CD4-positive, CD25-positive, alpha-beta regulatory T cell (primary cell): ENCODE results near the gene PPP2R3A. TPM values are rescaled to one million over a fixed set of nuclear protein-coding genes. Genes with fewer than 3 reads are reported as not detected.
A peak's percentile ranks its signal among the peaks of the same experiment; 100 is the strongest.

Source experiments
- ATAC-seq, 2 donors: fragments of 150-1000 bp; cut with Tn5 transposase; one replicate each; pipeline ENCODE4 v1.10.0; 2021; ENCODE audit warnings: low read depth in 2 of 2, moderate number of reproducible peaks in 2 of 2, moderate library complexity in 1 of 2
- DNase-seq, 3 donors: peaks; one replicate each; pipeline versions ENCODE4 v3.0.0 to v3.0.0-alpha.2; 2012 to 2022; ENCODE audit warnings: mixed read lengths in 1 of 3
- H3K27ac ChIP-seq: one replicate; pipeline ENCODE4 v1.7.0; 2013; ENCODE audit warnings: mild to moderate bottlenecking, low read length; ENCODE audit not compliant: insufficient read depth, poor library complexity, severe bottlenecking
- H3K27me3 ChIP-seq: one replicate; pipeline ENCODE4 v1.7.0; 2013; ENCODE audit warnings: low read length; ENCODE audit not compliant: control insufficient read depth, insufficient read depth
- H3K36me3 ChIP-seq: one replicate; pipeline ENCODE4 v1.7.0; 2013; ENCODE audit warnings: mild to moderate bottlenecking, low read length, moderate library complexity; ENCODE audit not compliant: control insufficient read depth, insufficient read depth
- H3K4me1 ChIP-seq: 2 replicates; pipeline ENCODE4 v1.7.0; 2013; ENCODE audit warnings: mild to moderate bottlenecking, low read length; ENCODE audit not compliant: insufficient read depth, control insufficient read depth, poor library complexity, severe bottlenecking
- H3K4me3 ChIP-seq: one replicate; pipeline ENCODE4 v1.7.0; 2013; ENCODE audit warnings: low read depth, mild to moderate bottlenecking, low read length, moderate library complexity
- H3K9me3 ChIP-seq, 2 experiments: 1 replicate in 1 of 2; 2 replicates in 1 of 2; pipeline ENCODE4 v1.7.0; 2013; ENCODE audit warnings: low read length in 2 of 2, mild to moderate bottlenecking in 1 of 2, moderate library complexity in 1 of 2; ENCODE audit not compliant: control insufficient read depth in 2 of 2
- H3K27ac Mint-ChIP-seq, 3 donors: one replicate each; pipeline ENCODE4 v1.8.0; 2020 to 2022; ENCODE audit warnings: mild to moderate bottlenecking in 3 of 3, mixed read lengths in 3 of 3, moderate library complexity in 2 of 3
- H3K27me3 Mint-ChIP-seq: one replicate; pipeline ENCODE4 v1.8.0; 2022; ENCODE audit warnings: mild to moderate bottlenecking, mixed read lengths
- H3K36me3 Mint-ChIP-seq: one replicate; pipeline ENCODE4 v1.8.0; 2020; ENCODE audit warnings: mixed read lengths
- H3K4me1 Mint-ChIP-seq, 4 donors: one replicate each; pipeline ENCODE4 v1.8.0; 2020 to 2022; ENCODE audit warnings: mixed read lengths in 4 of 4, mild to moderate bottlenecking in 1 of 4
- H3K4me3 Mint-ChIP-seq, 4 donors: one replicate each; pipeline ENCODE4 v1.8.0; 2020 to 2022; ENCODE audit warnings: mild to moderate bottlenecking in 4 of 4, mixed read lengths in 4 of 4, moderate library complexity in 3 of 4
- H3K9me3 Mint-ChIP-seq, 7 donors: one replicate each; pipeline ENCODE4 v1.8.0; 2020 to 2022; ENCODE audit warnings: mixed read lengths in 7 of 7, mild to moderate bottlenecking in 3 of 7, moderate library complexity in 2 of 7
- polyA plus RNA-seq, 4 donors: library from polyadenylated mRNA; unstranded; fragments of 300-500 nt; fragmentation: Illumina TruSeq; gene quantifications; one replicate each; pipeline ENCODE4 v1.2.3, GENCODE V29; 2021
- total RNA-seq: library from RNA; stranded (reverse); gene quantifications from one replicate; pipeline ENCODE4 v1.2.3, GENCODE V29; 2022

Gene PPP2R3A, protein sequence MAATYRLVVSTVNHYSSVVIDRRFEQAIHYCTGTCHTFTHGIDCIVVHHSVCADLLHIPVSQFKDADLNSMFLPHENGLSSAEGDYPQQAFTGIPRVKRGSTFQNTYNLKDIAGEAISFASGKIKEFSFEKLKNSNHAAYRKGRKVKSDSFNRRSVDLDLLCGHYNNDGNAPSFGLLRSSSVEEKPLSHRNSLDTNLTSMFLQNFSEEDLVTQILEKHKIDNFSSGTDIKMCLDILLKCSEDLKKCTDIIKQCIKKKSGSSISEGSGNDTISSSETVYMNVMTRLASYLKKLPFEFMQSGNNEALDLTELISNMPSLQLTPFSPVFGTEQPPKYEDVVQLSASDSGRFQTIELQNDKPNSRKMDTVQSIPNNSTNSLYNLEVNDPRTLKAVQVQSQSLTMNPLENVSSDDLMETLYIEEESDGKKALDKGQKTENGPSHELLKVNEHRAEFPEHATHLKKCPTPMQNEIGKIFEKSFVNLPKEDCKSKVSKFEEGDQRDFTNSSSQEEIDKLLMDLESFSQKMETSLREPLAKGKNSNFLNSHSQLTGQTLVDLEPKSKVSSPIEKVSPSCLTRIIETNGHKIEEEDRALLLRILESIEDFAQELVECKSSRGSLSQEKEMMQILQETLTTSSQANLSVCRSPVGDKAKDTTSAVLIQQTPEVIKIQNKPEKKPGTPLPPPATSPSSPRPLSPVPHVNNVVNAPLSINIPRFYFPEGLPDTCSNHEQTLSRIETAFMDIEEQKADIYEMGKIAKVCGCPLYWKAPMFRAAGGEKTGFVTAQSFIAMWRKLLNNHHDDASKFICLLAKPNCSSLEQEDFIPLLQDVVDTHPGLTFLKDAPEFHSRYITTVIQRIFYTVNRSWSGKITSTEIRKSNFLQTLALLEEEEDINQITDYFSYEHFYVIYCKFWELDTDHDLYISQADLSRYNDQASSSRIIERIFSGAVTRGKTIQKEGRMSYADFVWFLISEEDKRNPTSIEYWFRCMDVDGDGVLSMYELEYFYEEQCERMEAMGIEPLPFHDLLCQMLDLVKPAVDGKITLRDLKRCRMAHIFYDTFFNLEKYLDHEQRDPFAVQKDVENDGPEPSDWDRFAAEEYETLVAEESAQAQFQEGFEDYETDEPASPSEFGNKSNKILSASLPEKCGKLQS (N-terminal part only)
- total RNA-seq (0.05 TPM), polyA plus RNA-seq (under 1 TPM; 0.03 to 0.27 (median 0.18) TPM)

DNA sequence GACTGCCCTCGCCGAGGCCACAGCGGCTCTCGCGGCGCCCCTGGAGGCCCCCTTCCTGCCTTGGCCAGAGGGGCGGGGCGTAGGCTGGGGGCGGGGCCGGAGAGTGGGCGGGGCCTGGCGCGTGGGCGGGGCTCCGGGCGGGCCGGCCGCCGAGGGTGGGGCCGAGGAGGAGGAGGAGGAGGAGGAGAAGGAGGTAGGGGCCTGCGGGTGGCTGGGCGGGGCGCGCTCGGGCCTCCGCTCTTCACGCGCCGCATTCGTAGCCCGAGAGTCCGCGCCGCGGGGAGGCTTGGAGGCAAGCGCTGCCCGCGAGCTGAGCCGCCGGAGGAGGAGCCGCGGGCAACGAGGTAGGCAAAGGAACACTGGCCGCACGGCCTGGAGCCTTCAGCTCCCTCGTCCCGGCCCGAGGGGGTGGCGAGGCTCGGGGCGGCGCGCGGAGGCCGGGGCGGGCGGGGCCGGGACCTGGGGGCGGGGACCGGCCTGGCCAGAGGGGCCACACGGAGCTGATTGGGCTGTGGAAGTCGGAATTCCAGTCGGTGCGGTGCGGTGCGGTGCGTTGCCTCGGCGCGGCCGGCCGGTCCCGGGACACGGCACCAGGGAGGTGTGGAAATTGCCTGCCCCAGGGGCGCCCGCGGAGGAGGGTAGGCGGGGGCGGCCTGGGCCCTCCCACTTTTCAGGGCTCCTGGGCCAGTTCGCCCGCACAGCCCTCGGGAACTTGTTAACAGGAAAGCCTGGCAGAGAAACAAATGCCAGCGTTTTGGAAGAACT lies at the start of gene PPP2R3A:
PPP2R3A (plus strand) TSS at position 223 of the 765 bp plus-strand sequence. CDS start 35,771 bp downstream, outside the sequence.
- Mint-ChIP-seq H3K9me3 (peaks cover 0 to 21% (median 7%) of the 10 kb centered on the region in 7 donors), H3K27me3 (peaks cover 47% of the 10 kb centered on the region), H3K4me1 (peaks cover 0 to 15% (median 4%) of the 10 kb centered on the region in 4 donors), H3K27ac (no peak within 1 kb of the TSS), H3K4me3 (peak within 1 kb of the TSS; percentile 77 to 86 (median 82)), H3K36me3 (no peaks in the 10 kb centered on the region)
- Histone ChIP-seq H3K27ac (no peak within 1 kb of the TSS), H3K4me1 (peaks cover 8% of the 10 kb centered on the region), H3K27me3 (peaks cover 22% of the 10 kb centered on the region), H3K4me3 (peak within 1 kb of the TSS; percentile 22), H3K9me3 (peaks cover 0 to 3% of the 10 kb centered on the region in 2 experiments), H3K36me3 (no peaks in the 10 kb centered on the region)
- DNase-seq (peak; percentile 6 to 61 (median 36)), ATAC-seq (peak; percentile 71 to 74)

DNA sequence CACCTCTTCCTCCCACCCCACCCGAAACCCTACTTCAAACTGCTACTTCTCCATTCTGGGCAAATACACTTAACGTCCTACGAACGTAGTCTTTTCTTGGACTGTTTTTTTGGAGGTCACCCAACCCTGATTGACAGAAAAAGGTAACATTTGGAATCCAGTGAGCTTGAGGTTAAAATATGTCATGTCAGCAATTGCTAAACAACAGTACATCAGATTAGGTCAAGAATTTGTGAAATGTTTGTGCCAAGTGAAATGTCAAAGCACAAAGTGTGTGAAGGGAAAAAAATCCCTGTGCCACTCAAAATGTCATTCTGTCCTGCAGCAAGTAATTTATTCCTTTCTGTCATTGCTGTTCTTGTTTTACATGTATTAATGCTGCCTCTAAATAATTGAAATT lies 49.2 kb upstream of the PPP2R3A start:
- DNase-seq = no peak
- Histone ChIP-seq H3K27me3 (peaks cover 2% of the 10 kb centered on the region), H3K9me3 (no peaks in the 10 kb centered on the region), H3K4me1 (no peaks in the 10 kb centered on the region), H3K36me3 (no peaks in the 10 kb centered on the region), H3K27ac (no peak overlapping the region), H3K4me3 (no peak overlapping the region)
- Mint-ChIP-seq H3K9me3 (peaks cover 0 to 3% (median 0%) of the 10 kb centered on the region in 7 donors), H3K36me3 (no peaks in the 10 kb centered on the region), H3K27ac (no peak overlapping the region), H3K4me3 (no peak overlapping the region), H3K4me1 (no peaks in the 10 kb centered on the region), H3K27me3 (peaks cover 10% of the 10 kb centered on the region)
- no peak for ATAC-seq

DNA sequence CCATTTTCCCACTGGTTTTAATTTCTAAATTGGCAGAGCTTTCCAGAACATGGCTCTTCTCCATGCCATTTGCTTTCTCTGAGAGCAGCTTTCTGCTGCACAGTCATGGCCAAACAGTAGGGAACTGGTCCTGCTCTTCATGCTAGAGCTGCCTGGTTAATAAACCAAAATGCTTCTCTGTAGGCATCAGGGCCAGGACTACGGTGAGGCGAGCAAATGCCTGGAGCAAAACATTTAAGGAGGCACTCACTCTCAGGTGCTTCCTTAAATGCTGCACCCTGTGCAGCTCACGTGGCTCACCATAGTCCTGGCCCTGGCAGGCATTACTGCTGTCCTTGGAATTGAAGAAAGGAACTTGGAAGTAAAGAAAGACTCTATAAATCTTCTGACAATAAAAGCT lies 48.5 kb upstream of the PPP2R3A start:
- H3K27me3 Mint-ChIP-seq = peaks cover 10% of the 10 kb centered on the region
- Histone ChIP-seq H3K27me3 (peaks cover 2% of the 10 kb centered on the region), H3K9me3 (no peaks in the 10 kb centered on the region), H3K36me3 (no peaks in the 10 kb centered on the region), H3K4me3 (no peak overlapping the region), H3K4me1 (no peaks in the 10 kb centered on the region), H3K27ac (no peak overlapping the region)
- no peaks in the 10 kb centered on the region for H3K4me1 Mint-ChIP-seq
- ATAC-seq (no peak), DNase-seq (no peak)
- H3K36me3 Mint-ChIP-seq = no peaks in the 10 kb centered on the region
- peaks cover 0 to 3% (median 0%) of the 10 kb centered on the region in 7 donors for H3K9me3 Mint-ChIP-seq
- H3K27ac Mint-ChIP-seq = no peak overlapping the region
- no peak overlapping the region for H3K4me3 Mint-ChIP-seq

DNA sequence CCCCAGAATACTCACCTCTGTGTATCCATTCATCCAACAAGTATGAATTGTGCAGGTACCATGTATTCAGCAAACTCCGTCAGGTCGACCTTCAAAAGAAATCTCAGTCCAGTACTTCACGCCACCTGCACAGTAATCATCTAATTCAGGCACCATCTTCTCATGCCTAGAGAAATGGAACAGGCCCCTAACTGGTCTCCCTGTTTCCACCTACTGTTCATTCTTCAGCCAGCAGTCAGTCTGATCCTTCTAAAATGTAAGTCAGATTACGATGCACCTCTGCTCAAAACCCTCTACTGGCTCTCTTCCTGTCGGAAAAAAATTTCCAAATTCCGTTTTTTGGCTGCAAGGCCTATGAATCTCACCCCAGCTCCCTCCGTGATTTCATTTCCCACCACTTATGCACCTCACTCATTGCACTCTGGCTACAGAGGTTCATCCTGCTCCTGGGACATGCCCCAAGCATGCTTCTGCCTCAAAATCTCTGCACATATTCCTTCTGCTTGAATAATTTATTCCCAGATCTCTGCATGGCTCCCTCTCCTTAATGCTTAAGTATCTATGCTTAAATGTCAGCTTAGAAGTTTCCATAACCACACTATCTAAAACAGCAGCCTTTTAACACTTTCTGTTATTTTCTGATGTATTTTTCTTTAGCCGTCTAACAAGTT lies 47.5 kb upstream of the PPP2R3A start:
- Mint-ChIP-seq H3K27me3 (peaks cover 10% of the 10 kb centered on the region), H3K4me3 (no peak overlapping the region), H3K27ac (peak overlapping the region in 1 of 3 donors; percentile 74), H3K9me3 (peaks cover 0 to 3% (median 0%) of the 10 kb centered on the region in 7 donors), H3K4me1 (no peaks in the 10 kb centered on the region), H3K36me3 (no peaks in the 10 kb centered on the region)
- Histone ChIP-seq H3K27me3 (peaks cover 2% of the 10 kb centered on the region), H3K4me3 (no peak overlapping the region), H3K36me3 (no peaks in the 10 kb centered on the region), H3K27ac (no peak overlapping the region), H3K4me1 (no peaks in the 10 kb centered on the region), H3K9me3 (no peaks in the 10 kb centered on the region)
- DNase-seq (no peak), ATAC-seq (no peak)

DNA sequence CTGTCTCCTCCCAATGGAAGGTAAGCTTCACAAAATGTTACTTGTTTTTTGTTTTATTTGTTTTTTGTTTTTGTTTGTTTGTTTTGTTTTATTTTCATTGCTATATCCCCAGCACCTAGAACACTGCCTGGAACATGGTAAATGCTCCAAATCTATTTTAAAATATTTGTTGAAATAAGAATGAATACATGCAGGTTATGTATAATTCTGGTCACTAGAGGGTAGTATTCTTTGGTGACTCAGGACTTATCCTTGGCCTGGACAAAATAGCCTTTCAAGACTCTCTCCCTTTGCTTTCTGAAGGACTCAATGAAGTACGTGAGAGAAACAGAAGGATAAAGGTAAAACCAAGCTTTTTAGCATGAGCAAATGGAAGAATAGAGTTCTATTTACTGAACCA lies 46.9 kb upstream of the PPP2R3A start:
- no peak overlapping the region for H3K27ac ChIP-seq
- no peak for DNase-seq
- Mint-ChIP-seq H3K4me1 (no peaks in the 10 kb centered on the region), H3K36me3 (no peaks in the 10 kb centered on the region), H3K9me3 (peaks cover 0 to 3% (median 0%) of the 10 kb centered on the region in 7 donors), H3K27me3 (peaks cover 10% of the 10 kb centered on the region), H3K27ac (no peak overlapping the region), H3K4me3 (no peak overlapping the region)
- no peaks in the 10 kb centered on the region for H3K9me3 ChIP-seq
- no peaks in the 10 kb centered on the region for H3K36me3 ChIP-seq
- H3K4me1 ChIP-seq = no peaks in the 10 kb centered on the region
- peaks cover 2% of the 10 kb centered on the region for H3K27me3 ChIP-seq
- H3K4me3 ChIP-seq = no peak overlapping the region
- no peak for ATAC-seq

DNA sequence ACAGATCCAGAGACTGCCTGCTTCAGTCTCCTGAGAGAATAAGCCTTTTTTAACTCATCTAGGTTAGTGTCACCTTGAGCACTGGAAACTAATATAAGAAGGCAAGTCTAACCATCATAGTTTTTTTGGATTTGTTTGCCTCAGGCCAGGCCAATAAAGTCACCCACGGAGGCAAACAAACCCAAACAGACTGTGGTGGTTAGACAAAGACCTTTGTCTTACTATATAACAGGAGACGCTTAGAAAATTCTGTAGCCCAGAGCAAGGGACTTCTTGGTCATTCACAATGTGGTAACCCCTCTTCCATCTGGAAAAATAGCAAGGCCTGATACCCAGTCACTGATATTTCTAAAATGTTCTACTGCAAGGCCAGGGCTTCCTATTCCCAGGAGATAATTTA lies 45.3 kb upstream of the PPP2R3A start:
- H3K4me1 ChIP-seq = no peaks in the 10 kb centered on the region
- Mint-ChIP-seq H3K4me3 (no peak overlapping the region), H3K27me3 (peaks cover 10% of the 10 kb centered on the region), H3K27ac (no peak overlapping the region), H3K4me1 (no peaks in the 10 kb centered on the region), H3K36me3 (no peaks in the 10 kb centered on the region), H3K9me3 (peaks cover 0 to 3% (median 0%) of the 10 kb centered on the region in 7 donors)
- no peaks in the 10 kb centered on the region for H3K9me3 ChIP-seq
- no peak overlapping the region for H3K4me3 ChIP-seq
- ATAC-seq (no peak), DNase-seq (no peak)
- no peak overlapping the region for H3K27ac ChIP-seq
- no peaks in the 10 kb centered on the region for H3K36me3 ChIP-seq
- H3K27me3 ChIP-seq = no peaks in the 10 kb centered on the region
